Vagina (tissue), 2 donors: Measurements from ENCODE around the gene PITRM1. TPM values are rescaled to one million over a fixed set of nuclear protein-coding genes. Genes with fewer than 3 reads are reported as not detected.

Experiments
- DNase-seq, 2 donors: peaks; one replicate each; pipeline ENCODE4 v3.0.0-alpha.2; 2017; ENCODE audit errors: extremely low spot score in 2 of 2
- H3K27ac ChIP-seq: fragments of 200-600 bp; sonication (generic); one replicate; pipeline ENCODE4 v1.5.1; 2019
- H3K27me3 ChIP-seq: fragments of 200-600 bp; sonication (generic); one replicate; pipeline ENCODE4 v1.5.1; 2019
- H3K36me3 ChIP-seq, 2 donors: fragments of 200-600 bp; sonication (generic); one replicate each; pipeline ENCODE4 v1.5.1; 2017 to 2019
- H3K4me1 ChIP-seq: fragments of 200-600 bp; sonication (generic); one replicate; pipeline ENCODE4 v1.5.1; 2019
- H3K4me3 ChIP-seq, 2 donors: fragments of 200-600 bp; sonication (generic); 1 replicate in 1 of 2; 2 replicates in 1 of 2; pipeline ENCODE4 v1.5.1; 2016 to 2019
- H3K9me3 ChIP-seq: fragments of 200-600 bp; sonication (generic); one replicate; pipeline ENCODE4 v1.5.1; 2019
- POLR2A ChIP-seq, 2 donors: fragments of 450-650 bp; IDR thresholded peaks; one replicate each; pipeline ENCODE4 v1.6.1; 2017; ENCODE audit warnings: antibody characterized with exemption in 2 of 2, mild to moderate bottlenecking in 2 of 2, moderate library complexity in 2 of 2
- POLR2AphosphoS5 ChIP-seq, 2 donors: sonication (generic); formaldehyde crosslinking; IDR thresholded peaks; one replicate each; pipeline ENCODE4 v1.9.0; 2017; ENCODE audit warnings: antibody characterized with exemption in 2 of 2, mild to moderate bottlenecking in 2 of 2, low read depth in 1 of 2; ENCODE audit not compliant: insufficient read depth in 1 of 2
- intact Hi-C: fragments of 100-400 bp; cut with DNase I; formaldehyde crosslinking; loops from one replicate; pipeline ENCODE4 v1.15.1; 2023
- total RNA-seq: library from RNA; depleted of rRNA; stranded (reverse); fragments of >200 nt; gene quantifications from one replicate; pipeline ENCODE4 v1.2.3, GENCODE V29; 2016
- TF ChIP-seq, protein P1 (sequence below), 3 experiments: fragments of 450-650 bp in 2 of 3; fragments of 200-600 bp in 1 of 3; sonication (generic) in 1 of 3; IDR thresholded peaks; one replicate each; pipeline ENCODE4 v1.5.1; 2017 to 2019; ENCODE audit warnings: antibody characterized with exemption in 3 of 3, mild to moderate bottlenecking in 2 of 3, moderate library complexity in 2 of 3

Gene PITRM1
- total RNA-seq, 1 donor from 2014 or later: 58.9 TPM

DNA sequence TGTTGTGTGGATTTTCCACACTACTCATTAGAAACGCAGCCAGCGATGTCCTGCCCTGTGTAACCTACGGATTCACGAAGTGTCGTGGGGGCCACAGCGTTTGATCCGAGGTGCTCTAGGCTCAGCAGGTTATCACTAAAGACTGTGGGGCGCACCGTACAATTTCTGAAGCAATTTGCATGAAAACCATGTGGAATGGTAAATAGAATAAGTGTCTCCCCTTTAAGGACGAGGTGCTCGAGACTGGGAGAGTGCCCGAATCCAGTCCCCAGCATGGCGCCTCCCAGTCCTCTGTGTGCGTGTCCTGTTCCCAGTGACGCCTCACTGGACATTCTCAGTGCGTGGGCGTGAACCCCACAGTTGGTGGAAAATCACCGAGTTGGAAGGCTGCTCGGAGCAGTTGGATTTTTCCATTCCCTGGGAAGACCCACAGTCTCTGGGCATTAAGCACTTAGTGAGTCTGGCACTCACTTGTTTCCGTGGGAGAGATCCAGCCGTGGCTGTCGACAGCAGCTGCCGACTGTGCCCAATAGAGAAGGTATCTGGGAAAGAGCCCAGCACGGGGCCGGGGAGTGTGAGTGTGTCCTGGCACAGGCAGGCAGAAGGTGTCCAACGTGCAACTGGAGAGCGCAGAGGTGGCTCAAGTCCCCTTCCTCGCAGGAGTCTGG is 68.2 kb downstream of the PITRM1 start:
- intact Hi-C loops: no loop called here
- Histone ChIP-seq H3K27ac (no peak overlapping the region), H3K36me3 (peaks cover 0 to 21% of the 10 kb centered on the region in 2 donors), H3K4me1 (peaks cover 6% of the 10 kb centered on the region), H3K4me3 (no peak overlapping the region), H3K9me3 (no peaks in the 10 kb centered on the region), H3K27me3 (no peaks in the 10 kb centered on the region)
- TF ChIP-seq POLR2A (IDR thresholded peaks at IDR 0.05) (no peak), POLR2AphosphoS5 (IDR thresholded peaks at IDR 0.05; ENCODE audit: insufficient read depth in 1 of 2, low read depth in 1 of 2) (no peak)
- TF ChIP-seq, protein P1, sequence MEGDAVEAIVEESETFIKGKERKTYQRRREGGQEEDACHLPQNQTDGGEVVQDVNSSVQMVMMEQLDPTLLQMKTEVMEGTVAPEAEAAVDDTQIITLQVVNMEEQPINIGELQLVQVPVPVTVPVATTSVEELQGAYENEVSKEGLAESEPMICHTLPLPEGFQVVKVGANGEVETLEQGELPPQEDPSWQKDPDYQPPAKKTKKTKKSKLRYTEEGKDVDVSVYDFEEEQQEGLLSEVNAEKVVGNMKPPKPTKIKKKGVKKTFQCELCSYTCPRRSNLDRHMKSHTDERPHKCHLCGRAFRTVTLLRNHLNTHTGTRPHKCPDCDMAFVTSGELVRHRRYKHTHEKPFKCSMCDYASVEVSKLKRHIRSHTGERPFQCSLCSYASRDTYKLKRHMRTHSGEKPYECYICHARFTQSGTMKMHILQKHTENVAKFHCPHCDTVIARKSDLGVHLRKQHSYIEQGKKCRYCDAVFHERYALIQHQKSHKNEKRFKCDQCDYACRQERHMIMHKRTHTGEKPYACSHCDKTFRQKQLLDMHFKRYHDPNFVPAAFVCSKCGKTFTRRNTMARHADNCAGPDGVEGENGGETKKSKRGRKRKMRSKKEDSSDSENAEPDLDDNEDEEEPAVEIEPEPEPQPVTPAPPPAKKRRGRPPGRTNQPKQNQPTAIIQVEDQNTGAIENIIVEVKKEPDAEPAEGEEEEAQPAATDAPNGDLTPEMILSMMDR (IDR thresholded peaks at IDR 0.05): no peak
- no peak for DNase-seq

DNA sequence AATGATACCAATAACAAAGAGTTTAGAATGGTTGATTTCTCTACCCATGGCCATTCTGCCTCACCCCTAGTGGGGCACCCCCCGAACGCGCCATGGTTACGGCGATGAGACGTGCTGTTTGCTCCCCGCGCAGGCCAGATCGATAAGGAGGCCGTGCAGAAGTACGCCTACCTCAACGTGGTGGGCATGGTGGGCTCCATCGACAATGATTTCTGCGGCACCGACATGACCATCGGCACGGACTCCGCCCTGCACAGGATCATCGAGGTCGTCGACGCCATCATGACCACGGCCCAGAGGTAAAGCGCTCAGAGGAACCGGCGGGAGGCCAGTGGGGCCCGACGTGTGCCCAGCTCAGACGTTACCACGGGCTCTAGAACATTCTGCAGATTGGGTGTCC is 68.9 kb downstream of the PITRM1 start:
- peaks cover 0 to 21% of the 10 kb centered on the region in 2 donors for H3K36me3 ChIP-seq
- TF ChIP-seq POLR2AphosphoS5 (IDR thresholded peaks at IDR 0.05; ENCODE audit: insufficient read depth in 1 of 2, low read depth in 1 of 2) (no peak), POLR2A (IDR thresholded peaks at IDR 0.05) (no peak)
- TF ChIP-seq, protein P1 (IDR thresholded peaks at IDR 0.05): no peak
- intact Hi-C loops: no loop called here
- no peaks in the 10 kb centered on the region for H3K9me3 ChIP-seq
- H3K4me3 ChIP-seq: no peak overlapping the region
- peaks cover 6% of the 10 kb centered on the region for H3K4me1 ChIP-seq
- H3K27ac ChIP-seq: no peak overlapping the region
- DNase-seq: no peak
- no peaks in the 10 kb centered on the region for H3K27me3 ChIP-seq

DNA sequence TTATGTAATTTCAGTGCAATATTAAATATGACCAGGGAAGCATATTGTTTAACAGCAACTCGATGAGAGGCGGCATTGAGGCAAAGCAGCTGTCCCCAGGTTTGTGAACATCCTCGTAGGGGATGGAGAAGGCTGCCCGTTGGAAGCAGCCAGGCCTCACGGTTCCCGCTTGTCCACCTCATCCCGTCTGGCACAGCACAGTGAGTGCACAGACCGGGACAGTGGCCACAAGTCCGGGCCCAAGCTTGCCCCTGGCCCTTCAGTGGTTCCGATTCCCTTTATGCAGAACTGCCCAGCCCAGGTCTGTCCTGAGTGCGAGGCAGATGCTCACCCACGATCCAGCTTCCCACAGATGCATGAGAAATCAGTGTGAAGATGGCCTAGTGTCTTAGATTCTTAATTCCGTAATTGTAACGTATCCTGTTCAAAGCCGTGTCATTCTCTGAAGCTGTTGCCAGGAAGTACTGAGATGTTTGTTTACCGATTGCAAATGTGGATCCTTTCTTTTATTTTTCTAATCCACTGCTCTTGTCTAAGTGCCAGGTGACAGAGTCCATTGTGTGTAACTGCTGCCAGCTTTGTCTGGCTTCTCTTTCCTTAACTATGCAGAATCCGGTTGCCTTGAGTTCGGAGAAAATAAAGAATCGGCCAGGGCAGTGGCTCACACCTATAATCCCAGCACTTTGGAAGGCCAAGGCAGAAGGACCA is 69.7 kb downstream of the PITRM1 start:
- Histone ChIP-seq H3K27ac (no peak overlapping the region), H3K36me3 (peaks cover 0 to 19% of the 10 kb centered on the region in 2 donors), H3K4me1 (peaks cover 3% of the 10 kb centered on the region), H3K4me3 (no peak overlapping the region), H3K9me3 (no peaks in the 10 kb centered on the region), H3K27me3 (no peaks in the 10 kb centered on the region)
- intact Hi-C loops: no loop called here
- no peak for TF ChIP-seq POLR2A (IDR thresholded peaks at IDR 0.05)
- TF ChIP-seq, protein P1 (IDR thresholded peaks at IDR 0.05): no peak
- peak in 1 of 2 donors; percentile 20 for TF ChIP-seq POLR2AphosphoS5 (IDR thresholded peaks at IDR 0.05; ENCODE audit: insufficient read depth in 1 of 2, low read depth in 1 of 2)
- no peak for DNase-seq

DNA sequence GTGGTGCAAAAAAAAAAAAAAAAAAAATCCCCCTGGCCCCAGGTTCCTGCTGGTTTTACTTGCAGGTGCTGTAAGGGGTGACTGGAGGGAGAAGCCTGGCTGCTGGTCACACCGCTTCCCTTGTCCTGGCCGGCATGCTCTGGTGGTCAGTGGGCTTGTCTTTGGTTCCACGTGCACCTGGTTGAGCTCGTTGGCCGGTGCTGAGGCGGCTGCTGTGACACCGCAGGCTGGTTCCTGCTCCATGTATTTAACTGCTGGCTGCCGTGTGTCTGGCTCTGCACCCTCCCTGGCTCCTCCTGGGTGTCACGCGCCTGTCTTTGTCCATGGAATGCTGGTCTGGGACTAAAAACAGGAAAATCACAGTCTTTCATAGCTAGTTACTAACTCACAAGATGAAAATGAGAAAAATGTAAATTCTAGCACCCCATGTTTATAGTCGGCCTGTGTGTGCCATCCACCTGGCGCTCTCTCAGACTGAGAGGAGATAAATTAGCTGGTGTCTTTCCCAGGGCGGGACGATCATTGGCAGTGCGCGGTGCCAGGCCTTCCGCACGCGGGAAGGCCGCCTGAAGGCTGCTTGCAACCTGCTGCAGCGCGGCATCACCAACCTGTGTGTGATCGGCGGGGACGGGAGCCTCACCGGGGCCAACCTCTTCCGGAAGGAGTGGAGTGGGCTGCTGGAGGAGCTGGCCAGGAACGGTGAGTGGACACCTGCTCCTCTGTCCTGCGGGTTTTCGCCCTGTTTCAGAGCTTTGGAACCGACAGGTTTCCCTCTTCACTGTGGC is 71.5 kb downstream of the PITRM1 start:
- H3K4me1 ChIP-seq: peaks cover 5% of the 10 kb centered on the region
- peaks cover 0 to 15% of the 10 kb centered on the region in 2 donors for H3K36me3 ChIP-seq
- H3K4me3 ChIP-seq: no peak overlapping the region
- H3K27me3 ChIP-seq: no peaks in the 10 kb centered on the region
- H3K27ac ChIP-seq: no peak overlapping the region
- intact Hi-C loops: no loop called here
- TF ChIP-seq, protein P1 (IDR thresholded peaks at IDR 0.05): no peak
- TF ChIP-seq POLR2A (IDR thresholded peaks at IDR 0.05): no peak
- DNase-seq: no peak
- H3K9me3 ChIP-seq: no peaks in the 10 kb centered on the region
